Measurements from ENCODE around the gene CDC14A. TPM values are rescaled to one million over a fixed set of nuclear protein-coding genes. Genes with fewer than 3 reads are reported as not detected.

Gene CDC14A
- total RNA-seq, 1 experiment from 2014 or later = 6.6 TPM

- no peak overlapping the region for H3K27ac ChIP-seq (ENCODE audit: low read length)
- H3K4me1 ChIP-seq (ENCODE audit: control insufficient read depth, insufficient read depth, low read length) = no peaks in the 10 kb centered on the region
- no peak overlapping the region for H3K4me3 ChIP-seq (ENCODE audit: low read depth in 2 of 2, low read length in 2 of 2)
- no TSS peak for BruUV-seq (replicated peaks)
- H3K36me3 ChIP-seq (ENCODE audit: control insufficient read depth, insufficient read depth, low read length) = no peaks in the 10 kb centered on the region
- DNase-seq (ENCODE audit: low read depth, low spot score) (no peak), ATAC-seq (no peak)
- ChIA-PET CTCF (no interaction called here), POLR2A (no interaction called here)
- in situ Hi-C loops (cut with HindIII; ENCODE audit: low pct_unique_long_range_greater_than_20kb, low sequenced_read_pairs) (no loop called here), intact Hi-C loops (cut with micrococcal nuclease; ENCODE audit: unreplicated experiment) (no loop called here)
- no peaks in the 10 kb centered on the region for H3K9me3 ChIP-seq (ENCODE audit: control insufficient read depth, insufficient read depth, low read depth, low read length)
- TF ChIP-seq TCF7L2 (IDR thresholded peaks at IDR 0.05; ENCODE audit: low read depth, low read length) (no peak), CTCF (IDR thresholded peaks at IDR 0.05) (no peak), POLR2AphosphoS5 (IDR thresholded peaks at IDR 0.05; ENCODE audit: low read depth, low read length) (no peak), SIN3A (IDR thresholded peaks at IDR 0.05; ENCODE audit: borderline replicate concordance, insufficient read depth, low read depth, low read length) (no peak)
- TF ChIP-seq, protein P1, sequence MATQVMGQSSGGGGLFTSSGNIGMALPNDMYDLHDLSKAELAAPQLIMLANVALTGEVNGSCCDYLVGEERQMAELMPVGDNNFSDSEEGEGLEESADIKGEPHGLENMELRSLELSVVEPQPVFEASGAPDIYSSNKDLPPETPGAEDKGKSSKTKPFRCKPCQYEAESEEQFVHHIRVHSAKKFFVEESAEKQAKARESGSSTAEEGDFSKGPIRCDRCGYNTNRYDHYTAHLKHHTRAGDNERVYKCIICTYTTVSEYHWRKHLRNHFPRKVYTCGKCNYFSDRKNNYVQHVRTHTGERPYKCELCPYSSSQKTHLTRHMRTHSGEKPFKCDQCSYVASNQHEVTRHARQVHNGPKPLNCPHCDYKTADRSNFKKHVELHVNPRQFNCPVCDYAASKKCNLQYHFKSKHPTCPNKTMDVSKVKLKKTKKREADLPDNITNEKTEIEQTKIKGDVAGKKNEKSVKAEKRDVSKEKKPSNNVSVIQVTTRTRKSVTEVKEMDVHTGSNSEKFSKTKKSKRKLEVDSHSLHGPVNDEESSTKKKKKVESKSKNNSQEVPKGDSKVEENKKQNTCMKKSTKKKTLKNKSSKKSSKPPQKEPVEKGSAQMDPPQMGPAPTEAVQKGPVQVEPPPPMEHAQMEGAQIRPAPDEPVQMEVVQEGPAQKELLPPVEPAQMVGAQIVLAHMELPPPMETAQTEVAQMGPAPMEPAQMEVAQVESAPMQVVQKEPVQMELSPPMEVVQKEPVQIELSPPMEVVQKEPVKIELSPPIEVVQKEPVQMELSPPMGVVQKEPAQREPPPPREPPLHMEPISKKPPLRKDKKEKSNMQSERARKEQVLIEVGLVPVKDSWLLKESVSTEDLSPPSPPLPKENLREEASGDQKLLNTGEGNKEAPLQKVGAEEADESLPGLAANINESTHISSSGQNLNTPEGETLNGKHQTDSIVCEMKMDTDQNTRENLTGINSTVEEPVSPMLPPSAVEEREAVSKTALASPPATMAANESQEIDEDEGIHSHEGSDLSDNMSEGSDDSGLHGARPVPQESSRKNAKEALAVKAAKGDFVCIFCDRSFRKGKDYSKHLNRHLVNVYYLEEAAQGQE (IDR thresholded peaks at IDR 0.05; ENCODE audit: insufficient read depth in 1 of 2, low read depth in 2 of 2, low read length in 1 of 2) = no peak
- H3K27me3 ChIP-seq (ENCODE audit: control insufficient read depth, insufficient read depth, low read length) = no peaks in the 10 kb centered on the region
These were observed 203.9 kb downstream of the CDC14A start for GRCh38 chr1:100556181-100556580.

- intact Hi-C loops (cut with micrococcal nuclease; ENCODE audit: unreplicated experiment) (no loop called here), in situ Hi-C loops (cut with HindIII; ENCODE audit: low pct_unique_long_range_greater_than_20kb, low sequenced_read_pairs) (no loop called here)
- TF ChIP-seq, protein P1 (IDR thresholded peaks at IDR 0.05; ENCODE audit: insufficient read depth in 1 of 2, low read depth in 2 of 2, low read length in 1 of 2) = no peak
- no peak for TF ChIP-seq TCF7L2 (IDR thresholded peaks at IDR 0.05; ENCODE audit: low read depth, low read length)
- TF ChIP-seq CTCF (IDR thresholded peaks at IDR 0.05) = no peak
- no peak for TF ChIP-seq POLR2AphosphoS5 (IDR thresholded peaks at IDR 0.05; ENCODE audit: low read depth, low read length)
- no peak for TF ChIP-seq SIN3A (IDR thresholded peaks at IDR 0.05; ENCODE audit: borderline replicate concordance, insufficient read depth, low read depth, low read length)
- H3K4me1 ChIP-seq (ENCODE audit: control insufficient read depth, insufficient read depth, low read length) = no peaks in the 10 kb centered on the region
- DNase-seq (ENCODE audit: low read depth, low spot score) (no peak), ATAC-seq (no peak)
- ChIA-PET POLR2A (no interaction called here), CTCF (no interaction called here)
- no peak overlapping the region for H3K4me3 ChIP-seq (ENCODE audit: low read depth in 2 of 2, low read length in 2 of 2)
- BruUV-seq (replicated peaks) = no TSS peak
- H3K27ac ChIP-seq (ENCODE audit: low read length) = no peak overlapping the region
- no peaks in the 10 kb centered on the region for H3K9me3 ChIP-seq (ENCODE audit: control insufficient read depth, insufficient read depth, low read depth, low read length)
- no peaks in the 10 kb centered on the region for H3K27me3 ChIP-seq (ENCODE audit: control insufficient read depth, insufficient read depth, low read length)
- no peaks in the 10 kb centered on the region for H3K36me3 ChIP-seq (ENCODE audit: control insufficient read depth, insufficient read depth, low read length)
These were observed 204.8 kb downstream of the CDC14A start for GRCh38 chr1:100556925-100557605.
